ENCODE results near the gene ID3. TPM values are rescaled to one million over a fixed set of nuclear protein-coding genes. Genes with fewer than 3 reads are reported as not detected.

ID3 gene, protein sequence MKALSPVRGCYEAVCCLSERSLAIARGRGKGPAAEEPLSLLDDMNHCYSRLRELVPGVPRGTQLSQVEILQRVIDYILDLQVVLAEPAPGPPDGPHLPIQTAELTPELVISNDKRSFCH
- polyA plus RNA-seq (2013, experiment 1 of 2): 209 TPM
- polyA plus RNA-seq (2013, experiment 2 of 2): 208 TPM

DNA sequence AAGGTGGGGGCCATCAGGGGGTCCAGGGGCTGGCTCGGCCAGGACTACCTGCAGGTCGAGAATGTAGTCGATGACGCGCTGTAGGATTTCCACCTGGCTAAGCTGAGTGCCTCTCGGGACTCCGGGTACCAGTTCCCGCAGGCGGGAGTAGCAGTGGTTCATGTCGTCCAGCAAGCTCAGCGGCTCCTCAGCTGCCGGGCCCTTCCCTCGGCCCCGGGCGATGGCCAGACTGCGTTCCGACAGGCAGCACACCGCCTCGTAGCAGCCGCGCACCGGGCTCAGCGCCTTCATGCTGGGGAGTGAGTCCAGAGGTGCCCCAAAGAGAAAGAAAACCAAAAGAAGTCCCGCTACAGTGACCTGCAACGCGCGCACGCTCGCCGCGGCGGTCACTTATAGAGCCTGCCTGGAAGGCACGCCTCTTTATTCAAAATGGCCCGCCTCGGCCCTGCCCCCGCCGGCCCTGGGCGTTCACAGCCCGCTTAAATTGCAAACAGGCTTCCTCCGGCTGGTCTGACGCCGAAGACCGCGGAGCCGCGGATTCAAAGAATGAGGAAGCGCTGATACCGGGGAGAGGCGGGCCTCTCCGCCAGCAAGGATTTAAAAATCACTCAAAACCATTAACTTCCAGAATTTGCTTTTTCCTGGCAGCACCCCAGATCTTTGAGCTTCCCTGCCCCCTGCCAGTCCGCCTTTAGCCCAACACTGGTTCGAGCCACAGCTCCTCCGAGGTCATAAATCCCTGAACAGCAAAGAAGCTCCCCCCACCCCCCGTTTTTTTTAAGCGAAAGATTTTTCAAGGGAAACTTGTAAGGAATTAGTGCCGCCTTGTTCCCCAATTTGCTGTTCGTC lies at the start of gene ID3:
TSS of gene ID3 (minus strand) at position 366 of the 849 bp plus-strand sequence. CDS start at position 291, 75 bp downstream.
- H2AK5ac ChIP-seq (ENCODE audit: low read length): peak within 1 kb of the TSS; percentile 28
- DNase-seq: peak; percentile 98
- peaks cover 2% of the 10 kb centered on the region for H3K79me1 ChIP-seq (ENCODE audit: low read length)
- H3K27ac ChIP-seq (ENCODE audit: low read depth, low read length): peak within 1 kb of the TSS; percentile 95
- H3K36me3 ChIP-seq (ENCODE audit: control insufficient read depth, insufficient read depth, low read length): peaks cover 3% of the 10 kb centered on the region
- H3K9ac ChIP-seq (ENCODE audit: low read length): peak within 1 kb of the TSS; percentile 99
- peak within 1 kb of the TSS; percentile 93 for H2BK5ac ChIP-seq (ENCODE audit: low read length)
- H3K4me2 ChIP-seq (ENCODE audit: low read length): peak within 1 kb of the TSS; percentile 65
- WGBS (ENCODE audit: extremely low coverage, insufficient coverage, low lambda C conversion rate): no CpG with 5 or more reads among the region's 57 CpGs
- H2BK120ac ChIP-seq (ENCODE audit: low read depth, low read length): peak within 1 kb of the TSS; percentile 75
- H3K79me2 ChIP-seq (ENCODE audit: control insufficient read depth, insufficient read depth, low read length): peaks cover 20% of the 10 kb centered on the region
- peak within 1 kb of the TSS; percentile 95 for H3K18ac ChIP-seq (ENCODE audit: low read length)
- no peak within 1 kb of the TSS for H4K8ac ChIP-seq (ENCODE audit: low read depth, low read length)
- H3K27me3 ChIP-seq (ENCODE audit: insufficient read depth, low read length, poor library complexity): no peaks in the 10 kb centered on the region
- H3K23ac ChIP-seq (ENCODE audit: low read length): peak within 1 kb of the TSS; percentile 97
- H3K4ac ChIP-seq (ENCODE audit: low read depth, low read length): peak within 1 kb of the TSS; percentile 89
- peak within 1 kb of the TSS; percentile 41 for H2BK15ac ChIP-seq (replicated peaks; ENCODE audit: low read depth)
- H3K56ac ChIP-seq (ENCODE audit: low read length): peak within 1 kb of the TSS; percentile 97
- peak within 1 kb of the TSS; percentile 98 for H3K4me3 ChIP-seq (ENCODE audit: low read length)
- peak within 1 kb of the TSS; percentile 18 for H4K5ac ChIP-seq (ENCODE audit: low read length)
- peaks cover 19% of the 10 kb centered on the region for H3K4me1 ChIP-seq (ENCODE audit: control insufficient read depth, low read depth, low read length)

DNA sequence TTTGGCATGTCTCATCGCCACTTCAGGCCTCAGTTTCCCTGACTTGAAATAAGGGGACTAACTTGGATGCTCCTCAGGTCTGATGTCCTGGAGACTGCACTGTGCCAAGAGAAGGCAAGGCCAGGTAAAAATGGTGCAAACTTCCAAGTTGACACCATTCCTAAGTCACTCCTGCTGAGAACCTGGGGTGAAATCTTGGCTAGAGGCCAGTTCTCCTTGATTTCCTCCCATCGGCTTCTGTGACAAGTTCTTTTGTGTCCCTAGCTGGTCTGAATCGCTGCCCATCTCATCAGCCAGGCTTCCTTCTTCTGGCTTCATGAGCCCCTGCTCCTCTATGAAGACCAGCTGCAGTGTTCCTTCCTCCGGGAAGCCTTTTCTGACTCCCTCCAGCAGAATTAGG lies 48.6 kb upstream of the ID3 start:
- H3K4me2 ChIP-seq (ENCODE audit: low read length): no peak overlapping the region

DNA sequence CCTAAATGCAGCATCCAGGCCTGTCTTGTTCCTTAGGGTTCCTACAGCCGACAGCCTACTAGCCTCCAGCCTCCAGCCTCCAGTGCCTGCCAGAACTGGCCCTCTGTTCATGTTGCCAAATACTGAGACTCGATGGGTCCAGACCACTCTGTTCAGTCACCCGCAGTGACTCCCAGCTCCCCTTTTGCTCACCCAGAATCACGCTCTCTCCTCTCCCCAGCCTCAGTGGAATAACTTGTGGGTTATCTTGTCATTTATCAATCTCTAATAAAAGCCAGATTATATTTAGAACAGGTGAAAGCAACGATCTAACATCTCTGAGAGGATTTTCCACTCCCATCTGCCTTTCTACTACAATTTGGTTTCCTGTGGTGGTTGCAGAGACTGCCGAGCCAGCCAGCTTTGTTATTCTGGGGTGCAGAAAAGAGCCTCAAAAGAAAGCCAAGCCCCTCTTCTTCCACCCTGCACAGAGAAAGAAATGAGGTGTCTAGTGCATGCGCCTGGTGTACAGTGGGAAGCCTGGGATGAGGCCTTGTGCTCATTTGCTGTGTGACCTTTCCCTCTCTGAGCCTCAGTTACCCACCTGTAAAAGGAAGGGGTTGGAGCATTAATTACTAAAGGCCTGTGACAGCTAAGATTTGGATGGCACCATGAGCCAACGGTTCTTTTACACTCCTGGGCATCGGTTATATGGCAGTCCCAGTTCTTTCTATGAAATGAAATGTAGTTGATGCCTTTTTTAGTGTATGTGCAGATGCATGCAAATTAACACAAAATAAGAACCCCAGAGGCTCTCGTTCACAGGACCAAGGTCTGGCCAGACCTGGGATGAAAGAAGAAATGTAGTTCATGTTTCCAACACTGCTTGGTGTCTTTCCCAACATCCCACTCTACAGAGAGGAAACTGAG lies 42.9 kb upstream of the ID3 start:
- Histone ChIP-seq H3K4me1 (ENCODE audit: control insufficient read depth, low read depth, low read length) (peaks cover 16% of the 10 kb centered on the region), H4K5ac (ENCODE audit: low read length) (no peak overlapping the region), H3K9ac (ENCODE audit: low read length) (peak overlapping the region; percentile 5), H3K36me3 (ENCODE audit: control insufficient read depth, insufficient read depth, low read length) (no peaks in the 10 kb centered on the region), H2AK5ac (ENCODE audit: low read length) (peak overlapping the region; percentile 39), H2BK15ac (replicated peaks; ENCODE audit: low read depth) (no peak overlapping the region), H3K79me2 (ENCODE audit: control insufficient read depth, insufficient read depth, low read length) (no peaks in the 10 kb centered on the region), H2BK120ac (ENCODE audit: low read depth, low read length) (peak overlapping the region; percentile 5), H3K4me2 (ENCODE audit: low read length) (no peak overlapping the region), H3K27ac (ENCODE audit: low read depth, low read length) (no peak overlapping the region), H4K8ac (ENCODE audit: low read depth, low read length) (no peak overlapping the region), H3K27me3 (ENCODE audit: insufficient read depth, low read length, poor library complexity) (no peaks in the 10 kb centered on the region), H3K56ac (ENCODE audit: low read length) (peak overlapping the region; percentile 53), H3K79me1 (ENCODE audit: low read length) (no peaks in the 10 kb centered on the region), H3K23ac (ENCODE audit: low read length) (no peak overlapping the region), H3K18ac (ENCODE audit: low read length) (peak overlapping the region; percentile 25), H3K4ac (ENCODE audit: low read depth, low read length) (no peak overlapping the region), H3K4me3 (ENCODE audit: low read length) (no peak overlapping the region), H2BK5ac (ENCODE audit: low read length) (peak overlapping the region; percentile 18)
- DNase-seq: no peak
- WGBS (ENCODE audit: extremely low coverage, insufficient coverage, low lambda C conversion rate): no CpG with 5 or more reads among the region's 10 CpGs

More for the DNA sequence above, 48.6 kb upstream of the ID3 start:
- Histone ChIP-seq H2BK120ac (ENCODE audit: low read depth, low read length) (no peak overlapping the region), H3K27ac (ENCODE audit: low read depth, low read length) (no peak overlapping the region), H3K23ac (ENCODE audit: low read length) (no peak overlapping the region), H2AK5ac (ENCODE audit: low read length) (peak overlapping the region; percentile 3), H3K36me3 (ENCODE audit: control insufficient read depth, insufficient read depth, low read length) (no peaks in the 10 kb centered on the region), H3K9ac (ENCODE audit: low read length) (no peak overlapping the region), H4K5ac (ENCODE audit: low read length) (no peak overlapping the region), H3K79me1 (ENCODE audit: low read length) (no peaks in the 10 kb centered on the region), H3K4me1 (ENCODE audit: control insufficient read depth, low read depth, low read length) (peaks cover 3% of the 10 kb centered on the region), H3K27me3 (ENCODE audit: insufficient read depth, low read length, poor library complexity) (no peaks in the 10 kb centered on the region), H3K79me2 (ENCODE audit: control insufficient read depth, insufficient read depth, low read length) (no peaks in the 10 kb centered on the region), H3K4ac (ENCODE audit: low read depth, low read length) (no peak overlapping the region), H3K56ac (ENCODE audit: low read length) (peak overlapping the region; percentile 62), H2BK5ac (ENCODE audit: low read length) (no peak overlapping the region), H2BK15ac (replicated peaks; ENCODE audit: low read depth) (no peak overlapping the region), H3K18ac (ENCODE audit: low read length) (no peak overlapping the region), H3K4me3 (ENCODE audit: low read length) (no peak overlapping the region), H4K8ac (ENCODE audit: low read depth, low read length) (no peak overlapping the region)
- DNase-seq: no peak
- WGBS (ENCODE audit: extremely low coverage, insufficient coverage, low lambda C conversion rate): no CpG with 5 or more reads among the region's 4 CpGs

DNA sequence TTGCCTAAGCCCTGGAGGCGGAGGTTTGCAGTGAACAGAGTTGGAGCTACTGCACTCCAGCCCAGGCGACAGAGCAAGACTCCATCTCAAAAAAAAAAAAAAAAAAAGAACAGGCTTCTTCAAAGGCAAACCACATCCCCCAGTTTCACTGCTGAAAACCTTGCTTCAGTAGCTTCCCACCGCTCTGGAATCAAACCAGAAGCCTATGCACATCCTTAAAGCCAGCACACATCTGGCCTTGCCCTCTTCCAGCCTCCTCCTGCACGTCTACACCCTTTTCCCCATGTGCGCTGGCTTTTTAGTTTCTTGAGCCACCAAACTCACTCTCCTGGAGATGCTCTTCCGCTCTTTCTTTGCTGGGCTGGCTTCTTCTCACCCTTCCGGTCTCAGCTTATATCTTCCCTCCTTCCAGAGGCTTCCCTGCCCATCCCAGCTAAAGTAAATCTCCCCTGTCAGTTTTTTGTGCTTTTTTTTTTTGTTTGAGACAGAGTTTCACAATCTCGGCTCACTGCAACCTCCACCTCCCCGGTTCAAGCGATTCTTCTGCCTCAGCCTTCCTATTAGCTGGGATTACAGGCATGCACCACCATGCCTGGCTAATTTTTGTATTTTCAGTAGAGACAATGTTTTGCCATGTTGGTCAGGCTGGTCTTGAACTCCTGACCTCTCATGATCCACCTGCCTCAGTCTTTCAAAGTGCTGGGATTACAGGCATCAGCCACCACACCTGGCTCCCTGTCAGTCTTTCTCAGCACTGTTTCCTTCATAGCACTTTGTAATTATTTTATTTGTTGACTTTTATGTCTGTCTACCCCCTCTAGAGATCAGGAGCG lies 42.0 kb upstream of the ID3 start:
- H3K4me1 ChIP-seq (ENCODE audit: control insufficient read depth, low read depth, low read length): peaks cover 22% of the 10 kb centered on the region
- peak overlapping the region; percentile 78 for H2BK120ac ChIP-seq (ENCODE audit: low read depth, low read length)
- no peak overlapping the region for H3K4me3 ChIP-seq (ENCODE audit: low read length)
- peak overlapping the region; percentile 5 for H3K9ac ChIP-seq (ENCODE audit: low read length)
- H3K27ac ChIP-seq (ENCODE audit: low read depth, low read length): no peak overlapping the region
- no CpG with 5 or more reads among the region's 11 CpGs for WGBS (ENCODE audit: extremely low coverage, insufficient coverage, low lambda C conversion rate)
- H3K56ac ChIP-seq (ENCODE audit: low read length): peak overlapping the region; percentile 71
- H3K18ac ChIP-seq (ENCODE audit: low read length): peak overlapping the region; percentile 2
- H2BK5ac ChIP-seq (ENCODE audit: low read length): peak overlapping the region; percentile 86
- no peaks in the 10 kb centered on the region for H3K36me3 ChIP-seq (ENCODE audit: control insufficient read depth, insufficient read depth, low read length)
- H2AK5ac ChIP-seq (ENCODE audit: low read length): peak overlapping the region; percentile 64
- H3K4me2 ChIP-seq (ENCODE audit: low read length): no peak overlapping the region
- H3K79me2 ChIP-seq (ENCODE audit: control insufficient read depth, insufficient read depth, low read length): no peaks in the 10 kb centered on the region
- no peak overlapping the region for H2BK15ac ChIP-seq (replicated peaks; ENCODE audit: low read depth)
- DNase-seq: no peak
- no peak overlapping the region for H3K23ac ChIP-seq (ENCODE audit: low read length)
- H4K5ac ChIP-seq (ENCODE audit: low read length): peak overlapping the region; percentile 48
- H3K27me3 ChIP-seq (ENCODE audit: insufficient read depth, low read length, poor library complexity): no peaks in the 10 kb centered on the region
- no peak overlapping the region for H4K8ac ChIP-seq (ENCODE audit: low read depth, low read length)
- H3K79me1 ChIP-seq (ENCODE audit: low read length): no peaks in the 10 kb centered on the region
- H3K4ac ChIP-seq (ENCODE audit: low read depth, low read length): no peak overlapping the region

DNA sequence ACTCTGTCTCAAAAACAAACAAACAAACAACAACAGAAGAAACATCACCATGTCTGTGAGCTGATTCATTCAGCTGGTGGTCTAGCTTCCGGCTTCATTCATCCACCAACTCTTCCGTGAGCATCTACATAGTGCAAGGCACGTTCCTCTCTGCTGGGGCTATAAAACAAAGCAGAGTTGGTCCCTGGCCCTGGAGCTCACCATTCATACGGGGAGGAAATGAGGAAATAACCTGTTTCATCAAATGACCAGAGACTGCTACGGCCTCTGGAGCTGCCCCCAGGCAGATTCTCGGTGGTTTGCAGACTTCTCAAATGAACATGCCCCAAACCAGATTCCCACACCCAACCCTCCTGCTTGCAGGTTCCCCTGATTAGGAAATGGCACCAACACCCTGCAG lies 41.0 kb upstream of the ID3 start:
- no CpG with 5 or more reads among the region's 6 CpGs for WGBS (ENCODE audit: extremely low coverage, insufficient coverage, low lambda C conversion rate)
- Histone ChIP-seq H3K4me3 (ENCODE audit: low read length) (no peak overlapping the region), H3K56ac (ENCODE audit: low read length) (peak overlapping the region; percentile 75), H3K27me3 (ENCODE audit: insufficient read depth, low read length, poor library complexity) (no peaks in the 10 kb centered on the region), H3K4me1 (ENCODE audit: control insufficient read depth, low read depth, low read length) (peaks cover 24% of the 10 kb centered on the region), H3K36me3 (ENCODE audit: control insufficient read depth, insufficient read depth, low read length) (no peaks in the 10 kb centered on the region), H2BK120ac (ENCODE audit: low read depth, low read length) (peak overlapping the region; percentile 30), H3K79me2 (ENCODE audit: control insufficient read depth, insufficient read depth, low read length) (no peaks in the 10 kb centered on the region), H3K9ac (ENCODE audit: low read length) (peak overlapping the region; percentile 31), H2AK5ac (ENCODE audit: low read length) (peak overlapping the region; percentile 98), H3K23ac (ENCODE audit: low read length) (no peak overlapping the region), H4K8ac (ENCODE audit: low read depth, low read length) (no peak overlapping the region), H4K5ac (ENCODE audit: low read length) (no peak overlapping the region), H2BK15ac (replicated peaks; ENCODE audit: low read depth) (no peak overlapping the region), H3K4me2 (ENCODE audit: low read length) (no peak overlapping the region), H2BK5ac (ENCODE audit: low read length) (peak overlapping the region; percentile 86), H3K4ac (ENCODE audit: low read depth, low read length) (peak overlapping the region; percentile 4), H3K27ac (ENCODE audit: low read depth, low read length) (no peak overlapping the region), H3K18ac (ENCODE audit: low read length) (peak overlapping the region; percentile 72), H3K79me1 (ENCODE audit: low read length) (no peaks in the 10 kb centered on the region)
- no peak for DNase-seq
